Hematopoietic multipotent progenitor cell treated with erythropoietin and hydrocortisone succinate and interleukin-3 and kit ligand, for 4 days (in vitro differentiated cells): Measurements from ENCODE around the gene TBC1D5.
"Not testable (repeated sequence)": the region's sequence is repeated elsewhere in the genome, so short reads cannot be mapped to it uniquely, and the experiment has no call there.

Source experiments
- DNase-seq: peaks from one replicate; pipeline ENCODE4 v3.0.0-alpha.2; 2015

The TBC1D5 gene

GRCh38 chr3:17392516-17392915 is 349.9 kb downstream of the TBC1D5 start:
- not testable (repeated sequence) for DNase-seq

DNA sequence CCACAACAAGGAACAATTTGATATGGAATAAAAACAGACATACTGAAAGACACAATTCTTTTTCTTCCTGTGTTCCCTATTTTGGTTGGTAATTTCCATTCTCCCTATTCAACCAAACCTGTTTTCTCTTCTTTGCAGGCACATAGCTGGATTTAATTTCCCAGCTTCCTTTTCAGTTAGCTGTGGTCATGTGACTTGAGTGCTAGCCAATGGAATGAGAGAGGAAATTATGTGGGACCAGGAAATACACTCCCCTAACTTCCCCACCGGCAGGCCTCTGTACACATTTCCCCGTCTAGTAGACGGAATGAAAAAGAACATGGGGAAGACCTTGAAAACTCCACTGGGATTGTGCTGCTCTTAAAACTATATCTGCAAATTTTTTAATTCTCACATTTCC is 351.6 kb downstream of the TBC1D5 start:
- no peak for DNase-seq

DNA sequence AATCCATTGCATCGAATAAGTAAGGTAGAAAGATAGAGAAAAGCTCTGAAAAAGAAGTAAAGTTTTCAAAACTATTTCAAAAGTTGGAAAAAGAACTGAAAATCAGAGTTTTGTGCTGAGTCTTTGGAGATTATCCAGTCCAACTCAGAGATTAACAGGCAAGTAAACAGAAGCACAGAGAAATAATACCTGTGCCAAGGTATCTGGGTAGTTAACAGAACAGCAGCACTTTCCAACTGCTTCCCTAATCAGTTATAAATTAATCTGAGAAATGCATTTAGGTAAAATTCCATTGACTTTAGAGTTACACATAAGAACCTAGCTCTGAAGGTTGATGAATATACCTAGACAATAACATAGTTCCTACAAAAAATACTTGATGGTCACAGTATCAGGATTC is 355.3 kb downstream of the TBC1D5 start:
- DNase-seq = no peak

GRCh38 chr3:17386432-17386831 is 356.0 kb downstream of the TBC1D5 start:
- no peak for DNase-seq

- peak; percentile 69 for DNase-seq
Observed at GRCh38 chr3:17384567-17385296, 357.7 kb downstream of the TBC1D5 start.

DNA sequence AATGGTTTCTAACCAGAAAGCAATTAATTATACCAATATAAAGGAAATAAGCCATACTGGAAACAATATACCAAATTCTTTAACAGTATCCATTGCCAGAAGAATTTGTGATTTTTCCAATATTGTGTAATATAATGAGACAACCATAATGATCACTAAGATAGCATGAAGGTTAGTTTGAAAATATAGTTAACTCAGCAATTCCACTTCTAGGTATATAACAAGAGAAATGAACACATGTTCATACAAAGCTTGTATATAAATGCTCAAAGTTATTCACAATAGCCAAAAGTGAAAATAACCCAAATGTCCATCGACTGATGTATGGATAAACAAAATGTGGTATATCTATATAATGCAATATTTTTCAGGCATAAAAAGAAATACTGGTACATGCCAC is 369.1 kb downstream of the TBC1D5 start:
- no peak for DNase-seq

- no peak for DNase-seq
Observed at GRCh38 chr3:17372362-17373210, 369.8 kb downstream of the TBC1D5 start.

GRCh38 chr3:17369973-17370372 is 372.5 kb downstream of the TBC1D5 start:
- DNase-seq = no peak

DNA sequence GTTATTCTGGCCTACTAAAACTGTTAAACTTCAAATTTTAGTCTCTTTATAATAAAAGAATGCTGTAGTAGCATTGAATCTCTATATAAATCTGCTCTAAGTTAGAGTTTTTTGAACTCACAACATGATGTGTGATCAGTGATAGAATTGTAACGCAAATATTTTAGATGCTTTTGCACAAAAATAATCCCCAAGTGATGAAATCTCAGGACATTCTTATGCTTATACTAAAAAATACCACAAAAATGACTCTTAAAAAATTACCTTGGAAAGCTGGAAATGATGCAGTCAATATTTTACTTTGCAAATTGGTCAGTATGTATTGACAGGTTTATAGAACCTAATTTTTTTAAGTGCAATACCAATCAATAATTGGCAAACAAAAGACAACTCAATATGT is 375.3 kb downstream of the TBC1D5 start:
- DNase-seq = no peak

GRCh38 chr3:17360991-17361390 is 381.4 kb downstream of the TBC1D5 start:
- DNase-seq = no peak

DNA sequence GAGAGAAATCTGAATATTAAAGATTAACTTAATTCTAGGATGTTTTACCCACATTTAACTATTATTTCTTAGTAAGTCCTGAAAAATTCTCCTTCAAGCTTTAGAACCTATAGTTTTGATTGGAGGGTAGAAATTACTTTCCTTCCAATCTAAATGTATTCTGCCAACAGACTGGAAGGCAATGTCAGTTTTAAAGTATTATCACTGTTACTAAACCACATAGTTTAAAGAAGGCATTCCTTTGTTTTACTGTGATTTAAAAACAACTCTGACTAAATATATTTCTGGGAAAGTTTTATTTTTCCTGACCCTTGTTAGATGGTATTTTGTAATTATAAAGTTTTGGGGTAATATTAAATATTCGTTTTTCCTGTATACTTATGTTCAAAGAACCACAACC is 382.5 kb downstream of the TBC1D5 start:
- DNase-seq = no peak

- no peak for DNase-seq
Observed at GRCh38 chr3:17357035-17357710, 385.3 kb downstream of the TBC1D5 start.

GRCh38 chr3:17356585-17356984 is 385.8 kb downstream of the TBC1D5 start:
- no peak for DNase-seq

GRCh38 chr3:17355591-17355990 is 386.8 kb downstream of the TBC1D5 start:
- peak; percentile 28 for DNase-seq

DNA sequence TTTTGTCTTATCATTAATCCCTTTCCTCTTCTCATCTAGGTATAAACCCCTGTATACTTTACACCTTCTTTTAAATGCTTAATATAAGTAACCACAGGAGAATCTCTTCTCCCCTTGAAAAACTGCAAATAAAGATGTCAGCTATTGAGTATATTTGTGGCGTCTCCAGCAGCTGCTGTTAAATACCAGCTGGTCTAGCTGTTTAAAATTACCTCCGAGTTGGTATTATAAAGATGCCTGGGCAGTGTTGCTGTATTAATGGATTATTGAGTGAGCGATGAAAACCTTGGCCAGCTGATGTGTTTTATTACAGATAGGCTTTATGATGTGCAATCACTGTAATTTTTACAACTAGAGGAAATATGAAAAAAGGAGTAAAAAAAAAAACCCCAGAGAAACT is 388.1 kb downstream of the TBC1D5 start:
- no peak for DNase-seq

GRCh38 chr3:17352620-17353019 is 389.8 kb downstream of the TBC1D5 start:
- DNase-seq = no peak

DNA sequence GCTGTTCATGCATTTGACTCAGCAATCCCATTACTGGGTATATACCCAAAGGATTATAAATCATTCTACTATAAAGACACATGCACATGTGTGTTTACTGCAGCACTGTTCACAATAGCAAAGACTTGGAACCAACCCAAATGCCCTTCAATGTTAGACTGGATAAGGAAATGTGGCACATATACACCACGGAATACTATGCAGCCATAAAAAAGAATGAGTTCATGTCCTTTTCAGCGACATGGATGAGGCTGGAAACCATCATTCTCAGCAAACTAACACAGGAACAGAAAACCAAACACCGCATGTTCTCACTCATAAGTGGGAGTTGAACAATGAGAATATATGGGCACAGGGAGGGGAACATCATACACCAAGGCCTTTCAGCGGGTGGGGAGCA is 391.2 kb downstream of the TBC1D5 start:
- not testable (repeated sequence) for DNase-seq

DNA sequence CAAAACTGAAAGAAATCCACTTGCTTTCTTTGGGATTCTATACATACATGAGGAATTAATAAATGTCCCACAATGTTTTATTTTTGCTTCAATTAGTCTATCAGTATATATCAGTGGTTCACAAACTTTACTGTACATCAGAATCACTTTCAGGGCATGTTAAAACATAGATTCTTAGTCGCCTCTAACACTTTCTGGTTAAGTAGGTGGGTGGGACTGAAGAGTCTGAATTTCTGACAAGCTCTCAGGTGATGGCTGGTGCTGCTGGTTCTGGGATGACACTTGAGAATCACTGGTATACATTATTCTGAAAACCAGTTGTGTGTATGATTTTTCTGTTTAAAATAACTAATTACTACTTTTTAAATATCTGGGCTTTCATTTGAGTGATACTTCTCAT is 393.3 kb downstream of the TBC1D5 start:
- DNase-seq = no peak

DNA sequence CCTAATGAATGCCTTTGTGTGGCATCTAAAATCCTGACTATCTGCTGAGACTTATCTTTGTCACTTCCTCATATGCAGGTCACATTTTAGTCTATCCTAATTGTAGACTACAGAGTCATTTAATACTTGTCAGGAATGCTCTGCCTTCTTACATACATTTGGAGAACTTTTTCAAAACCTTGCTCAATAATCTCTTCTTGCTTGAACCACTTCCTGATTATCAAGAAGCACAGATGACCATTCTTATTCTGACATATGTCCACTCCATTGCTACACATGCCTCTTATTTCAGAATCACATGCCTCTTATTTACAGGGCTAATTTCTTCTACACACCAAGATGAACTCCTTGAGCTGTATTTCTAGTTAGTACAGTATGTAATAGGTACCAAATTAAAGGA is 400.3 kb downstream of the TBC1D5 start:
- peak; percentile 36 for DNase-seq

- peak; percentile 62 for DNase-seq
Observed at GRCh38 chr3:17340693-17341092, 401.7 kb downstream of the TBC1D5 start.

- DNase-seq = peak; percentile 13
Observed at GRCh38 chr3:17340261-17340660, 402.2 kb downstream of the TBC1D5 start.

- DNase-seq = peak; percentile 71
Observed at GRCh38 chr3:17339132-17339575, 403.3 kb downstream of the TBC1D5 start.

DNA sequence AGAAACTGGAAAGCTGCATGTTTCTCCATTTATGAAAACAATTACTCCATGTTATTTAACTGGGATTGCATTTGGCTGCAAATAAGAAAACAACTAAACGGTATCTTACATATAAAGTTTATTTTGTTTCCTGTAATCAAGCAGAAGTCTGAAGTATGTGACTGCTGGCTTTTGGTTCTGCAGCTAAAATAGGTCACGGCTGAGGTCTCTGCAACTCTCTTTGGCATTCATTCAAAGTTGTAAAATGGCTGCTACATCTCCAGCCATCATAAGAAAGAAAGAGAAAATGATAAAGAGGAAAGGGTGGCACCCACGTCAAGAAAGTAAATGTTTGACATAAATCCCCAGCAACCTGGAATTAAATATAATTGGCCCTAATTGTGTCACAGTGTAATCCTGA is 406.1 kb downstream of the TBC1D5 start:
- no peak for DNase-seq

- DNase-seq = no peak
Observed at GRCh38 chr3:17333893-17334292, 408.5 kb downstream of the TBC1D5 start.
